SU-DHL-6 (cell line): ENCODE data around the gene ATP7B.
A peak's percentile ranks its signal among the peaks of the same experiment; 100 is the strongest.

Experiments
- H2AFZ ChIP-seq: fragments of 200-600 bp; sonication (generic); 2 replicates; pipeline ENCODE4 v1.6.1; 2014; ENCODE audit warnings: low read depth, mild to moderate bottlenecking, moderate library complexity, mixed read lengths, antibody characterized with exemption, low read length; ENCODE audit not compliant: severe bottlenecking
- H3F3A ChIP-seq: fragments of 200-600 bp; shearing (Covaris generic); 2 replicates; pipeline ENCODE4 v1.6.0; 2016; ENCODE audit warnings: antibody characterized with exemption, mild to moderate bottlenecking; ENCODE audit not compliant: insufficient read depth
- H3K27ac ChIP-seq: fragments of 200-600 bp; sonication (generic); 2 replicates; pipeline ENCODE4 v1.5.1; 2016; ENCODE audit warnings: low read depth, mild to moderate bottlenecking, low read length, moderate library complexity, mixed read lengths
- H3K27me3 ChIP-seq: fragments of 200-600 bp; sonication (generic), shearing (Covaris generic); 2 replicates; pipeline ENCODE4 v1.6.0; 2014; ENCODE audit warnings: mild to moderate bottlenecking, low read length
- H3K36me3 ChIP-seq: fragments of 200-600 bp; sonication (generic); 2 replicates; pipeline ENCODE4 v1.6.1; 2014; ENCODE audit warnings: mild to moderate bottlenecking, low read length, mixed read lengths
- H3K4me2 ChIP-seq: fragments of 300-600, 200-600 bp; shearing (Covaris generic), sonication (generic); 2 replicates; pipeline ENCODE4 v1.6.0; 2014; ENCODE audit warnings: low read length, low read depth, mild to moderate bottlenecking; ENCODE audit not compliant: poor library complexity, severe bottlenecking
- H3K4me3 ChIP-seq: fragments of 200-600 bp; sonication (generic); 2 replicates; pipeline ENCODE4 v1.5.1; 2014; ENCODE audit warnings: antibody characterized with exemption, low read length, mild to moderate bottlenecking, mixed read lengths; ENCODE audit not compliant: insufficient read depth, poor library complexity, severe bottlenecking
- H3K79me2 ChIP-seq: fragments of 200-600 bp; sonication (generic); 2 replicates; pipeline ENCODE4 v1.6.1; 2014; ENCODE audit warnings: mild to moderate bottlenecking, low read length, moderate library complexity; ENCODE audit not compliant: insufficient read depth
- H3K9ac ChIP-seq: fragments of 200-600 bp; sonication (generic); 2 replicates; pipeline ENCODE4 v1.7.0; 2014; ENCODE audit warnings: mild to moderate bottlenecking, low read length
- H3K9me2 ChIP-seq: fragments of 200-600 bp; sonication (generic); replicated peaks from 2 replicates; pipeline ENCODE4 v1.6.1; 2014; ENCODE audit warnings: low read length; ENCODE audit not compliant: insufficient read depth
- H3K9me3 ChIP-seq: fragments of 200-600 bp; sonication (generic); 2 replicates; pipeline ENCODE4 v1.6.1; 2014; ENCODE audit warnings: low read length, mixed read lengths; ENCODE audit not compliant: insufficient read depth
- H4K20me1 ChIP-seq: fragments of 200-600 bp; sonication (generic); 2 replicates; pipeline ENCODE4 v1.6.1; 2014; ENCODE audit warnings: low read depth, mild to moderate bottlenecking, antibody characterized with exemption, low read length, moderate library complexity, mixed read lengths
- EZH2phosphoT487 ChIP-seq: fragments of 200-600 bp; sonication (generic), shearing (Covaris generic); conservative IDR thresholded peaks from 2 replicates; pipeline ENCODE4 v1.6.1; 2018; ENCODE audit warnings: mild to moderate bottlenecking, antibody characterized with exemption, low read length, moderate library complexity, mixed read lengths
- TF ChIP-seq, protein P1 (sequence below): fragments of 200-600 bp; sonication (generic); IDR thresholded peaks from one replicate; pipeline ENCODE4 v1.5.1; 2017; ENCODE audit warnings: antibody characterized with exemption, mild to moderate bottlenecking, low read length, moderate library complexity; ENCODE audit not compliant: insufficient read depth, poor library complexity, severe bottlenecking

ATP7B gene

DNA sequence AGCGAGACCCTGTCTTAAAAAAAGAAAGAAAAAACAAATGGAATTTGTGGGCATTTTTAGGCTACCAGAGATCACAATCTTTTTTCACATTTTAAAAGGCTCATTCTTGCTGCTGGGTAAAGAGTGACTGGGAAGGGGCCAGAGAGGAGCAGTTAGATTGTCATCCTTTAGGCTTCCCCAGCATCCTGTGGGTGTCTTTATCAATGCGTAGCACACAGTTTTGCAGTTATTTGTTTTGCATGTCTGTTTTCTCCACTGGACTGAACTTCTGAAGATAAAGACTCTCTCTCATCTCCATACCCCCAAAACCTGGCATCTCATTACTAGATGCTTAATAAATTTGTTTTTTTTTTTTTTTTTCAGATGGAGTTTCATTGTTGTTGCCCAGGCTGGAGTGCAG lies 11.1 kb upstream of the ATP7B start:
- Histone ChIP-seq H3K27ac (no peak overlapping the region), H2AFZ (no peak overlapping the region), H3K27me3 (no peaks in the 10 kb centered on the region), H4K20me1 (no peaks in the 10 kb centered on the region), H3K79me2 (peaks cover 21% of the 10 kb centered on the region), H3K9ac (no peak overlapping the region), H3K9me2 (no peaks in the 10 kb centered on the region), H3K4me2 (no peak overlapping the region), H3F3A (no peaks in the 10 kb centered on the region), H3K4me3 (no peak overlapping the region), H3K36me3 (peaks cover 6% of the 10 kb centered on the region; the same call in 1 of the 2 replicates), H3K9me3 (no peaks in the 10 kb centered on the region)
- no peak for TF ChIP-seq EZH2phosphoT487
- TF ChIP-seq, protein P1, sequence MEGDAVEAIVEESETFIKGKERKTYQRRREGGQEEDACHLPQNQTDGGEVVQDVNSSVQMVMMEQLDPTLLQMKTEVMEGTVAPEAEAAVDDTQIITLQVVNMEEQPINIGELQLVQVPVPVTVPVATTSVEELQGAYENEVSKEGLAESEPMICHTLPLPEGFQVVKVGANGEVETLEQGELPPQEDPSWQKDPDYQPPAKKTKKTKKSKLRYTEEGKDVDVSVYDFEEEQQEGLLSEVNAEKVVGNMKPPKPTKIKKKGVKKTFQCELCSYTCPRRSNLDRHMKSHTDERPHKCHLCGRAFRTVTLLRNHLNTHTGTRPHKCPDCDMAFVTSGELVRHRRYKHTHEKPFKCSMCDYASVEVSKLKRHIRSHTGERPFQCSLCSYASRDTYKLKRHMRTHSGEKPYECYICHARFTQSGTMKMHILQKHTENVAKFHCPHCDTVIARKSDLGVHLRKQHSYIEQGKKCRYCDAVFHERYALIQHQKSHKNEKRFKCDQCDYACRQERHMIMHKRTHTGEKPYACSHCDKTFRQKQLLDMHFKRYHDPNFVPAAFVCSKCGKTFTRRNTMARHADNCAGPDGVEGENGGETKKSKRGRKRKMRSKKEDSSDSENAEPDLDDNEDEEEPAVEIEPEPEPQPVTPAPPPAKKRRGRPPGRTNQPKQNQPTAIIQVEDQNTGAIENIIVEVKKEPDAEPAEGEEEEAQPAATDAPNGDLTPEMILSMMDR: no peak

DNA sequence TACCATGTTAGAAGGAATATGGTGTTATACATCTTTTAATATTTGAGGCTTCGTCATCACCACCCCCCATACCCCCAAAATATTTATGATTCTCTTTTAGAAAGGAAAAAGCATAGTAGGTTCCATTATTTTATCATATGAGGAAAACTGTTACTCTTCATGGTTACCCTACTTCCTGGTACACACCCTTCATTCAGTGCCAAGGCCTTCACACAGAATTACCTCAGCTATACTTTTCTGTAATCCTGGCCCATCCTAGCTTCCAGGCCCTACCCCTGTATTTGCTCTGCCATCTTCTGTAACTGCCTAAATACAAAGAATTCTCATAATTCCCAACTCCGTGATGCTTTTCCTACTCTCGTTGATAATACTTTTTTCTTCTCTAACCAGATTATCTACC lies 8.9 kb upstream of the ATP7B start:
- H3K4me2 ChIP-seq: no peak overlapping the region
- H3K27ac ChIP-seq: no peak overlapping the region
- H3K4me3 ChIP-seq: no peak overlapping the region
- H3K79me2 ChIP-seq: peaks cover 32% of the 10 kb centered on the region
- no peaks in the 10 kb centered on the region for H3K27me3 ChIP-seq
- no peak for TF ChIP-seq EZH2phosphoT487
- TF ChIP-seq, protein P1: no peak
- H3K9ac ChIP-seq: no peak overlapping the region
- H2AFZ ChIP-seq: no peak overlapping the region
- no peaks in the 10 kb centered on the region for H4K20me1 ChIP-seq
- H3K9me2 ChIP-seq: no peaks in the 10 kb centered on the region
- no peaks in the 10 kb centered on the region for H3F3A ChIP-seq
- H3K36me3 ChIP-seq: peaks cover 6% of the 10 kb centered on the region; the same call in 1 of the 2 replicates
- H3K9me3 ChIP-seq: no peaks in the 10 kb centered on the region

DNA sequence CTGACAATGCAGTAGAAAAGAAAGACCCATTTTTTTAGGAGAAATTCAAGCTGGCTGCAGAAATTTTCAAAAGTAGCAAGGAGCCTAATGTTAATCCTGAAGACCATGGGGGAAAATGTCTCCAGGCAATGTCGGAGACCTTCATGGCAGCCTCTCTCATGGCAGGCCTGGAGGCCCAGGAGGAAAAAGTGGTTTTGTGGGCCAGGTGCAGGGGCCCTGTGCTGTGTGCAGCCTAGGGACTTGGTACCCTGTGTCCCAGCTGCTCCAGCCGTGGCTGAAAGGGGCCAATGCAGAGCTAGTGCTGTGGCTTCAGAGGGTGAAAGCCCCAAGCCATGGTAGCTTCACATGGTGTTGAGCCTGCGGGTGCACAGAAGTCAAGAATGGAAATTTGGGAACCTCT lies 5.0 kb upstream of the ATP7B start:
- H3K4me3 ChIP-seq: no peak overlapping the region
- no peak overlapping the region for H3K9ac ChIP-seq
- no peaks in the 10 kb centered on the region for H3K27me3 ChIP-seq
- peaks cover 60% of the 10 kb centered on the region for H3K79me2 ChIP-seq
- H4K20me1 ChIP-seq: no peaks in the 10 kb centered on the region
- H2AFZ ChIP-seq: no peak overlapping the region
- H3K4me2 ChIP-seq: no peak overlapping the region
- H3K36me3 ChIP-seq: no peaks in the 10 kb centered on the region; the same call in 1 of the 2 replicates
- no peaks in the 10 kb centered on the region for H3K9me3 ChIP-seq
- no peak for TF ChIP-seq EZH2phosphoT487
- TF ChIP-seq, protein P1: no peak
- H3K9me2 ChIP-seq: no peaks in the 10 kb centered on the region
- H3F3A ChIP-seq: no peaks in the 10 kb centered on the region
- no peak overlapping the region for H3K27ac ChIP-seq

DNA sequence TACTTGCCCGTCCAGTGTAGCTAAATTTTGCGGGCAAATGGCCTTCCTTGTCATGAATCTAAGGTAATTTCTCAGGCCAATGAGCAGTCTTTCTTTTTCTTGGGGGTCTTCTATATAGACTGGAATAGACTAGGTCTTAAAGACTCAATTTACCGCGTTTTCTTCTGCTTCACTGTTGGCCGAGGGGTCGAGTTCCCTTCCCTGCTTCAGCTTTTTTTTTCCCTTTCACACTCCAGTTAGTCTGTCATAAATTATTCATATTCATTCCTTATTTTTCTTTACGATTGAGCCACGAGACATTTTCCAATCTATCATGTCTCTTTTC lies 1.2 kb upstream of the ATP7B start:
- Histone ChIP-seq H3K79me2 (peaks cover 49% of the 10 kb centered on the region), H3K9me2 (no peaks in the 10 kb centered on the region), H3K9me3 (no peaks in the 10 kb centered on the region), H2AFZ (peak overlapping the region; percentile 96), H3K27ac (no peak overlapping the region), H3K36me3 (no peaks in the 10 kb centered on the region), H3K27me3 (no peaks in the 10 kb centered on the region), H3K9ac (peak overlapping the region; percentile 87), H3K4me3 (peak overlapping the region; percentile 100), H4K20me1 (no peaks in the 10 kb centered on the region), H3K4me2 (peak overlapping the region; percentile 99), H3F3A (no peaks in the 10 kb centered on the region)
- TF ChIP-seq, protein P1: no peak
- no peak for TF ChIP-seq EZH2phosphoT487
